Hematopoietic multipotent progenitor cell treated with erythropoietin and hydrocortisone succinate and interleukin-3 and kit ligand, for 6 days (in vitro differentiated cells): ENCODE data around the gene UBLCP1.
"Not testable (repeated sequence)": the region's sequence is repeated elsewhere in the genome, so short reads cannot be mapped to it uniquely, and the experiment has no call there.

Experiments
- DNase-seq: peaks from one replicate; pipeline ENCODE4 v3.0.0-alpha.2; 2015

The UBLCP1 gene

GRCh38 chr5:159262859-159263568 lies at the start of gene UBLCP1:
UBLCP1 (plus strand) TSS chr5:159263290; CDS start chr5:159268916, 5,626 bp downstream.
- DNase-seq: peak; percentile 95

- DNase-seq: peak; percentile 37
These were observed 48.4 kb upstream of the UBLCP1 start for GRCh38 chr5:159214486-159215271.

GRCh38 chr5:159215886-159216285 lies 47.2 kb upstream of the UBLCP1 start:
- no peak for DNase-seq

- DNase-seq: no peak
These were observed 46.6 kb upstream of the UBLCP1 start for GRCh38 chr5:159216454-159216853.

GRCh38 chr5:159217236-159217635 lies 45.9 kb upstream of the UBLCP1 start:
- DNase-seq: no peak

GRCh38 chr5:159218595-159219023 lies 44.5 kb upstream of the UBLCP1 start:
- DNase-seq: no peak

- DNase-seq: no peak
These were observed 42.9 kb upstream of the UBLCP1 start for GRCh38 chr5:159220206-159220605.

GRCh38 chr5:159223469-159223868 lies 39.6 kb upstream of the UBLCP1 start:
- no peak for DNase-seq

- no peak for DNase-seq
These were observed 38.6 kb upstream of the UBLCP1 start for GRCh38 chr5:159224471-159224870.

- no peak for DNase-seq
These were observed 36.6 kb upstream of the UBLCP1 start for GRCh38 chr5:159226451-159226850.

- no peak for DNase-seq
These were observed 35.6 kb upstream of the UBLCP1 start for GRCh38 chr5:159227452-159227851.

GRCh38 chr5:159228097-159228496 lies 35.0 kb upstream of the UBLCP1 start:
- not testable (repeated sequence) for DNase-seq

GRCh38 chr5:159230657-159231056 lies 32.4 kb upstream of the UBLCP1 start:
- no peak for DNase-seq

GRCh38 chr5:159231167-159231566 lies 31.9 kb upstream of the UBLCP1 start:
- no peak for DNase-seq

- not testable (repeated sequence) for DNase-seq
These were observed 27.1 kb upstream of the UBLCP1 start for GRCh38 chr5:159235871-159236520.

- no peak for DNase-seq
These were observed 22.7 kb upstream of the UBLCP1 start for GRCh38 chr5:159240301-159240870.

- DNase-seq: peak; percentile 11
These were observed 21.0 kb upstream of the UBLCP1 start for GRCh38 chr5:159241946-159242552.

GRCh38 chr5:159242656-159243055 lies 20.4 kb upstream of the UBLCP1 start:
- DNase-seq: no peak

GRCh38 chr5:159243385-159243784 lies 19.7 kb upstream of the UBLCP1 start:
- DNase-seq: no peak

- no peak for DNase-seq
These were observed 18.9 kb upstream of the UBLCP1 start for GRCh38 chr5:159244163-159244562.

GRCh38 chr5:159244890-159245289 lies 18.2 kb upstream of the UBLCP1 start:
- no peak for DNase-seq

- peak; percentile 24 for DNase-seq
These were observed 13.9 kb upstream of the UBLCP1 start for GRCh38 chr5:159249158-159249557.

- no peak for DNase-seq
These were observed 10.9 kb upstream of the UBLCP1 start for GRCh38 chr5:159252195-159252594.
